Caco-2 (cell line): ENCODE measurements around the gene LAMB3. TPM values are rescaled to one million over a fixed set of nuclear protein-coding genes. Genes with fewer than 3 reads are reported as not detected.

Experiments used
- BruUV-seq: library from RNA; stranded (reverse); fragments of 400-500 nt; replicated peaks from 2 replicates; lab custom pipeline; 2021; lab: Mats Ljungman, UMichigan
- CTCF ChIA-PET: fragments of 300-600 bp; sonication (Branson Sonifier 250); formaldehyde crosslinking; loops from one replicate; lab custom pipeline; 2022; ENCODE audit warnings: antibody characterized with exemption; lab: Charles Lee
- POLR2A ChIA-PET: fragments of 300-600 bp; sonication (Branson Sonifier 250); formaldehyde crosslinking; loops from one replicate; lab custom pipeline; 2022; ENCODE audit warnings: antibody characterized with exemption; lab: Charles Lee
- DNase-seq, 2 experiments: peaks; one replicate each; pipeline versions ENCODE4 v3.0.0 to v3.0.0-alpha.2; 2020 to 2022
- H3K27me3 ChIP-seq: replicated peaks from 2 replicates; pipeline ENCODE4 v1.6.0; 2011; ENCODE audit warnings: low read length; ENCODE audit not compliant: control insufficient read depth, insufficient read depth
- H3K36me3 ChIP-seq: 2 replicates; pipeline ENCODE4 v1.5.1; 2011; ENCODE audit warnings: low read length; ENCODE audit not compliant: control insufficient read depth, insufficient read depth
- H3K4me1 ChIP-seq: fragments of 250-450 bp; sonication (Bioruptor Pico); 2 replicates; pipeline ENCODE4 v1.5.1; 2020; ENCODE audit warnings: mild to moderate bottlenecking
- H3K4me3 ChIP-seq: 2 replicates; pipeline ENCODE4 v1.5.1; 2011; ENCODE audit warnings: low read depth, mild to moderate bottlenecking, control low read depth, low read length
- H3K9me3 ChIP-seq: fragments of 250-450 bp; sonication (Bioruptor Pico); 2 replicates; pipeline ENCODE4 v1.5.1; 2020; ENCODE audit warnings: mild to moderate bottlenecking, moderate library complexity
- H3K27ac Mint-ChIP-seq: one replicate; pipeline ENCODE4 v1.8.0; 2022; ENCODE audit warnings: mixed read lengths; ENCODE audit not compliant: unreplicated experiment
- H3K27me3 Mint-ChIP-seq: one replicate; pipeline ENCODE4 v1.8.0; 2022; ENCODE audit warnings: mixed read lengths; ENCODE audit not compliant: insufficient read depth, unreplicated experiment
- H3K36me3 Mint-ChIP-seq: one replicate; pipeline ENCODE4 v1.8.0; 2022; ENCODE audit warnings: mild to moderate bottlenecking, mixed read lengths; ENCODE audit not compliant: insufficient read depth, unreplicated experiment
- H3K4me1 Mint-ChIP-seq: one replicate; pipeline ENCODE4 v1.8.0; 2022; ENCODE audit warnings: low read depth, mixed read lengths; ENCODE audit not compliant: unreplicated experiment
- H3K4me3 Mint-ChIP-seq: one replicate; pipeline ENCODE4 v1.8.0; 2022; ENCODE audit warnings: mild to moderate bottlenecking, moderate library complexity, mixed read lengths; ENCODE audit not compliant: unreplicated experiment
- H3K9me3 Mint-ChIP-seq: one replicate; pipeline ENCODE4 v1.8.0; 2022; ENCODE audit warnings: mixed read lengths; ENCODE audit not compliant: unreplicated experiment
- CTCF ChIP-seq, 2 experiments: fragments of 200-600 bp in 1 of 2; IDR thresholded peaks; 1 replicate in 1 of 2; 2 replicates in 1 of 2; pipeline versions ENCODE4 v1.5.1 to v1.8.0; 2011 to 2022; ENCODE audit warnings: antibody characterized with exemption in 1 of 2, control low read depth in 1 of 2, inconsistent platforms in 1 of 2, low read depth in 1 of 2, low read length in 1 of 2, mild to moderate bottlenecking in 1 of 2, moderate library complexity in 1 of 2; ENCODE audit not compliant: insufficient read depth in 1 of 2, severe bottlenecking in 1 of 2, unreplicated experiment in 1 of 2
- intact Hi-C: fragments of 100-400 bp; cut with micrococcal nuclease; formaldehyde crosslinking; loops from one replicate; pipeline ENCODE4 v1.10.0; 2022; ENCODE audit not compliant: unreplicated experiment
- total RNA-seq: library from RNA; stranded (reverse); gene quantifications from 2 replicates; pipeline ENCODE4 v1.2.3, GENCODE V29; 2022

The LAMB3 gene
- total RNA-seq, 1 experiment from 2014 or later, result 125 TPM

GRCh38 chr1:209614906-209615305, 37.3 kb downstream of the LAMB3 start:
- TF ChIP-seq CTCF (IDR thresholded peaks at IDR 0.05; ENCODE audit: insufficient read depth in 1 of 2, low read depth in 1 of 2, low read length in 1 of 2, severe bottlenecking in 1 of 2, unreplicated experiment in 1 of 2), result no peak
- ChIA-PET POLR2A (no interaction called here), CTCF (no interaction called here)
- Mint-ChIP-seq H3K4me1 (no peaks in the 10 kb centered on the region), H3K27ac (no peak overlapping the region), H3K9me3 (no peaks in the 10 kb centered on the region), H3K36me3 (peaks cover 50% of the 10 kb centered on the region), H3K27me3 (no peaks in the 10 kb centered on the region), H3K4me3 (no peak overlapping the region)
- peaks cover 9% of the 10 kb centered on the region for H3K4me1 ChIP-seq
- no peak overlapping the region for H3K4me3 ChIP-seq
- intact Hi-C loops, result no loop called here
- DNase-seq, result no peak
- no peaks in the 10 kb centered on the region for H3K27me3 ChIP-seq
- no peaks in the 10 kb centered on the region for H3K9me3 ChIP-seq
- H3K36me3 ChIP-seq, result peaks cover 8% of the 10 kb centered on the region
- BruUV-seq, result TSS peak; percentile 65

GRCh38 chr1:209614151-209614420, 38.1 kb downstream of the LAMB3 start:
- Histone ChIP-seq H3K9me3 (no peaks in the 10 kb centered on the region), H3K4me3 (no peak overlapping the region), H3K36me3 (peaks cover 6% of the 10 kb centered on the region), H3K27me3 (no peaks in the 10 kb centered on the region), H3K4me1 (peaks cover 14% of the 10 kb centered on the region)
- Mint-ChIP-seq H3K4me3 (no peak overlapping the region), H3K36me3 (peaks cover 42% of the 10 kb centered on the region), H3K4me1 (no peaks in the 10 kb centered on the region), H3K27ac (no peak overlapping the region), H3K27me3 (no peaks in the 10 kb centered on the region), H3K9me3 (no peaks in the 10 kb centered on the region)
- intact Hi-C loops, result no loop called here
- no peak for TF ChIP-seq CTCF (IDR thresholded peaks at IDR 0.05; ENCODE audit: insufficient read depth in 1 of 2, low read depth in 1 of 2, low read length in 1 of 2, severe bottlenecking in 1 of 2, unreplicated experiment in 1 of 2)
- ChIA-PET POLR2A (no interaction called here), CTCF (no interaction called here)
- BruUV-seq, result no TSS peak
- DNase-seq, result no peak

GRCh38 chr1:209613400-209614150, 38.6 kb downstream of the LAMB3 start:
- peaks cover 6% of the 10 kb centered on the region for H3K36me3 ChIP-seq
- no peaks in the 10 kb centered on the region for H3K9me3 Mint-ChIP-seq
- intact Hi-C loops, result no loop called here
- H3K27me3 ChIP-seq, result no peaks in the 10 kb centered on the region
- H3K36me3 Mint-ChIP-seq, result peaks cover 37% of the 10 kb centered on the region
- H3K4me1 Mint-ChIP-seq, result no peaks in the 10 kb centered on the region
- no TSS peak for BruUV-seq
- no peak overlapping the region for H3K27ac Mint-ChIP-seq
- H3K4me3 ChIP-seq, result no peak overlapping the region
- H3K27me3 Mint-ChIP-seq, result no peaks in the 10 kb centered on the region
- CTCF ChIA-PET, result no interaction called here
- no peaks in the 10 kb centered on the region for H3K9me3 ChIP-seq
- no peak for DNase-seq
- no peak overlapping the region for H3K4me3 Mint-ChIP-seq
- POLR2A ChIA-PET, result no interaction called here
- H3K4me1 ChIP-seq, result peaks cover 14% of the 10 kb centered on the region
- TF ChIP-seq CTCF (IDR thresholded peaks at IDR 0.05; ENCODE audit: insufficient read depth in 1 of 2, low read depth in 1 of 2, low read length in 1 of 2, severe bottlenecking in 1 of 2, unreplicated experiment in 1 of 2), result no peak
